ENCODE measurements around the gene GATB.

GATB gene

DNA sequence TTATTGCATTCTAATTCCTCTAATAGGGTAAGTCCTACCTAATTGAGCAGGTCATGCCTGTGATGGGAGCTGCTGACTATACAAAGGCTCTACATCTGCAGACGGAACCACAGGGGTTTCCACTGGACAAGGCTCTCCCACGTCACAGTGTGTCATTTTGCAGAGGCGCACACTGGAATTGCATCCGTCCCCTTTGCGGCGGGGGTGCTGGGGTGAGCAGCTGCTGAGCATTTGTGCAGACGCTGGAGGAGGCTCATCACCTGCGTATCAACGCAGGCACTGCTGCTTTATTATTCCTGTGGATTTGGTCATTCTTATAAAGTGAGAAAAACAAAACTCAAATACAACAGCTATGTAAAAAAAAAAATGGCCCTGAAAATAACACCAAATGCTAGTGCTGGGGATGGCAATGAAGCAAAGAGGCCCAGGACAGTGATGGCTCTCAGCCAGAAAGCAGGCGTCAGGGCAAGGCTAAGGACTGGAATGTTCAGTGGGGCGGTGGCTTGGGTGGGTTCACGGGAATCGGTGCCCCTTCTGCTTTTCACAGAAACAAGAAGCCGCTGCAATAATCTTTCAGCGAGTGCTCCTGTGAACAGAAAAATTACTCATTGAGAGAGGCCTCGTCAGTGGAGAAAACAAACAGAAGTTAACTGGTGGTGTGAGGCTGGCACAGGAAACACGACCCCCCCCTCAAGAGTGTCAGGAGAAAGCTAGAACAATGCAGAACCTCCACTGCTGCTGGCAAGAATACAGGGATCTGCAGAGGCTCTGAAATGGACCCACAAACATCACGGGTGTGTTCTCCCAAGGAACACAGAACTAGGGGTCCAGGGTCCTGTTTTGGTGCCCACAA, 67.8 kb downstream of the GATB start:
- DNase-seq: no peak

- DNase-seq: no peak
These were observed 68.4 kb downstream of the GATB start for GRCh38 chr4:151692443-151692782.

- DNase-seq: no peak
These were observed 69.0 kb downstream of the GATB start for GRCh38 chr4:151691639-151692442.

- peak; percentile 29 for DNase-seq
These were observed 69.9 kb downstream of the GATB start for GRCh38 chr4:151690876-151691275.

GRCh38 chr4:151690164-151690870, 70.5 kb downstream of the GATB start:
- DNase-seq: peak; percentile 83

GRCh38 chr4:151689211-151689991, 71.4 kb downstream of the GATB start:
- DNase-seq: peak; percentile 15

DNA sequence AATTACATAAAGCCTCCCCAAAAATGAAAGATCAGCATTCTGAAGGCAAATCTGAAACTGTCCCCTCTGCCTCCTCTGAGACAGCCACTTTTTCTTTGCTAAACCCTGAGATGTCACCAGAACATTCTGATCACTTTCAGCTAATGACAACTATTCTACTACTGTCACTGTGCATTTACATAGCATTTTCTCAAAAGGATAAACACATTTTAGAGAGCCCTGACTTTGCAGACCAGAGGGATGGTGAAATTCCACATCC, 72.1 kb downstream of the GATB start:
- no peak for DNase-seq

- peak; percentile 61 for DNase-seq
These were observed 72.6 kb downstream of the GATB start for GRCh38 chr4:151688003-151688784.

DNA sequence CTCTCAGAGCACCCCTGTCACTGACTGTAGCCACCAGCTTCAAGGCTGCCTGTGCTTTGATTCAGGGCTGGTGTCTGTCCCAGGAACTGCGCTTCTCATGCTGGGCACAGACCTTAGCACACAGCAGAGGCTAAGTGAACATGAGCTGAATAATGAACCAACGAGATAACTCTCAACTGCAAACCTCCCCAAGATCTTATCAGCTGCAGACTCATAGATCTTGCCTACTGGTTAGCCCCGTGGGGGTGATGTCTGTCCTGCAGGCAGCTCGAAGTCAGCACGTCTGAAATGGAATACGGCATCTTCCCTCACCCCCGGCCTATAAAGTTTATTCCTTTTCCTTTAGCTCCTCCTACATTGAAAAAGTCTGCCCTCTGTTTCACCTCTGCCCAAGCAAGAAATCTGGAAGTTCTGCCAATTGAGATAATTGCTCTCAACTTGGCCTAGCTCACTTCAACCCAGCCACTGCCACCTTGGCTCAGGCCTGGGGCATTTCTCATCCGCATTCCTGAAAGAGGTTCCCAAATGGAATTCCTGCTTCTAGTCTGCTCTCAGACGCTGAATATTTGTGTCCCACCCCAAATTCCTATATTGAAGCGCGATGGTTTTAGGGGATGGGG, 73.7 kb downstream of the GATB start:
- no peak for DNase-seq

- DNase-seq: no peak
These were observed 75.5 kb downstream of the GATB start for GRCh38 chr4:151685303-151685702.

DNA sequence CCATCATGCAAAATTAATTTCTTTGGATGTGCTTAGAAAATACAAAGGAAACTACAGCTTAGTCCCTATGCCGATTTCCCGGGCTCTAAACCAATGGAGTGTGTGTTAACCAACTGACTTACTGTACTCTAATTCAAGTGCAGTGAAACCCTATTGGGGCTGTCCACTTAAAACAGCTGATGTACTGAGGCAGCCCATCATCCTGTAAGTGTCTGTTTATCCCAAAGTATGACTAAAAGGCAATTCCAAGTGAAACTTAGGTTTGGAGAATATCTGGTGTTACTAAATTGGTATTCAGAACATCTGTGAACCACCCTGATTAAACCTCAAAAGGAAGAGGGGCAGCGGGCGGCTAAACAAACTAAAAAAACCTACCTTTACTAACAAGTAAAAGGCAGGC, 79.7 kb downstream of the GATB start:
- no peak for DNase-seq

- no peak for DNase-seq
These were observed 81.6 kb downstream of the GATB start for GRCh38 chr4:151679231-151679630.

DNA sequence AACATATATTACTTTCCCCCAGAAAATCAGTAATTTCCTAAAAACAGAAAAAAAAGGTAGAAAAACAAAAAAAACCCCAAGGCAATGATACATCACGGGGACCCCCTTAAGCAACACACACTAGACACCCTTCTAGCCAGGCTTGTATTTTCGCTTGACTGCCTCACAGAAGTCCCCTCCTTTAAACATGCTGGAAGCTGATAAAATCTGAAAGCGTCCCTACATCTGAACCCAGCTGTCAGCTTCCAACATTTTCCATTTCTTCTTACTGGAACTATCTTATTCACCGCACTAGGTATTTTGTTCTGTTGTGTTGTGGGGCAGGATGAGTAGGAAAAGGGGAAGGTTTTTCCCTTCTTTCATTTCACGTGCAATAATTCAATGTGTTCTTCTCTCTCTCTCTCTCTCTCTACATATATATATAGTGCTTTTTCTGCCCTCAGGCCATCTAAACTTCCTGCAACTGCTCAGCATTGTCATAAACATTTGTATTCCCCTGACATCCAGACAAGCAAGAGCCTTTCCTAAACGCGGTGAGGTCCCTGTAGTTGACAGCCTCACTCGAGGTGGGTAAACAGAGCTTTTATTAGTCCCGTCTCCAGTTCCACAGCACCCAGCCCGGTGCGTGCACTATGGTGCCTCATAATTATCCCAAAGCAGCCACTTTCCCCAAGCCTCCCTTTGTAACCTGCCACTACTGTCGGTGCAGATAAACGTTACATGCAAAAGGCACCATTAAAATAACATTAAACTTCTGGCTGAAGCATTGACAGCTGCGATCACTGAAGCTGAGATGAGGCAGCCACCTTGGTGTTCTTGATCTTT, 82.5 kb downstream of the GATB start:
- DNase-seq: no peak

DNA sequence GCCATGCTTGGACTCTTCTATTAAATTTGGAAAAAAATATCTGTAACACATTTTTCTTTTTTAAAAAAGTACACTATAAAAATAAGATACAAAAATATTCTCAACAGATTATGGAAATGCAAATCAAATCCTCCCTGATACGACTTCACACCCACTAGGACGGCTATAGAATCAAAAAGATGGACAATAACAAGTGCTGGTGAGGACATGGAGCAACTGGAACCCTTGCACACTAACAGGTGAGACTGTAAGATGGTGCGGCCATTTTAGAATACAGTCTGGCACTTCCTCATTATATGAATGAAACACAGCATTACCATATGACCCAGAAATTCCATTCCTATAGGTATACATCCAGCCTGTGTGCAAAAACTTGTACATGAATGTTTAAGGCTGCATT, 83.6 kb downstream of the GATB start:
- no peak for DNase-seq

GRCh38 chr4:151676301-151676700, 84.5 kb downstream of the GATB start:
- DNase-seq: peak; percentile 86

GRCh38 chr4:151675411-151675971, 85.3 kb downstream of the GATB start:
- no peak for DNase-seq

DNA sequence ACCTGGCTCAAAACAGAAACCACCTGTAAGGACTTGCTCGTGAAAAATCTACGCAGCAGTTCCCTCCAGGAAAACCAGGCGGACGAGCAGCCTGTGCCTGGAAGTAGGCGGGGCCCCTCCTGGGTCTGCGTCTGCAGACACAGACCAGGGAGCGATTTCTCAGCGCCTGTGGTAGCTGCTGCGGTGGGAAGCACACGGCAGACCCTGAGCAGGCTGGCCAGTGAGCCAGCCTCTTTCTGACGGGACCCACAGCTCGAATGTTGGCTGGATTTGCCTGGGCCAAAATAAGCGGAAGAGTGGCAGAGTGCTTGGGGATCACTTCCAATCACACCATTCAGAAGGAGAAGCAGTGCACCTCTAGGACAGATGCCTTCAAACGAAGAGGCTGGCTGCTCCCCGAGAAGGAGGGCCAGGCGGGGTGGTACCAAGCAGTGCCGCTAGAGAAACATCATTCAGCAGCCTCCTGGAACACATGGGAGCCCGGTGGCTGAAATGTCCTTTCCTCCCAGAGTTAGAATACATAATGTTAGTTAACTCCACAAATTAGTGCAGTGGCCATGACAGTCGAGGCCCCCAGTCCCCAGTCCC, 85.9 kb downstream of the GATB start:
- DNase-seq: peak; percentile 52

- no peak for DNase-seq
These were observed 86.8 kb downstream of the GATB start for GRCh38 chr4:151673908-151674520.

- DNase-seq: no peak
These were observed 87.8 kb downstream of the GATB start for GRCh38 chr4:151672996-151673395.

Measured in fibroblast of skin of abdomen (primary cell).